H1 (cell line): Measurements from ENCODE around the gene TRIP13. TPM values are rescaled to one million over a fixed set of nuclear protein-coding genes. Genes with fewer than 3 reads are reported as not detected.
A peak's percentile ranks its signal among the peaks of the same experiment; 100 is the strongest.

Experiments
- CTCF ChIA-PET: fragments of 300-600 bp; sonication (Branson Sonifier 250); formaldehyde crosslinking; loops from one replicate; lab custom pipeline; 2021; ENCODE audit not compliant: partially characterized antibody; lab: Charles Lee
- POLR2A ChIA-PET: fragments of 300-600 bp; sonication (Branson Sonifier 250); formaldehyde crosslinking; loops from one replicate; lab custom pipeline; 2021; ENCODE audit warnings: inconsistent platforms; ENCODE audit not compliant: partially characterized antibody; lab: Charles Lee
- DNase-seq, 2 experiments: peaks; one replicate each; pipeline versions ENCODE4 v3.0.0 to v3.0.0-alpha.2; 2010 to 2022; ENCODE audit warnings: low spot score in 2 of 2, low read depth in 1 of 2, mixed read lengths in 1 of 2
- FAIRE-seq: peaks from 2 replicates; lab custom pipeline; 2011; peaks lifted over from hg19 to GRCh38; lab: Jason Lieb, UNC
- H2AFZ ChIP-seq: 2 replicates; pipeline ENCODE4 v1.8.1; 2012; ENCODE audit warnings: low read length, inconsistent platforms
- H2AK5ac ChIP-seq: 2 replicates; pipeline ENCODE4 v1.6.1; 2013; ENCODE audit warnings: low read depth, low read length
- H2BK120ac ChIP-seq: replicated peaks from 2 replicates; pipeline ENCODE3; 2013; ENCODE audit warnings: low read depth, low read length, inconsistent platforms
- H2BK12ac ChIP-seq: 2 replicates; pipeline ENCODE4 v1.6.1; 2013; ENCODE audit warnings: low read depth, low read length
- H2BK15ac ChIP-seq: 2 replicates; pipeline ENCODE4 v1.6.1; 2013; ENCODE audit warnings: low read length
- H2BK20ac ChIP-seq: 2 replicates; pipeline ENCODE4 v1.6.1; 2013; ENCODE audit warnings: low read length
- H2BK5ac ChIP-seq: 2 replicates; pipeline ENCODE4 v1.6.1; 2013; ENCODE audit warnings: low read depth, low read length
- H3K14ac ChIP-seq: 2 replicates; pipeline ENCODE4 v1.6.1; 2013; ENCODE audit warnings: inconsistent platforms; ENCODE audit not compliant: insufficient read length
- H3K18ac ChIP-seq: 2 replicates; pipeline ENCODE4 v1.6.1; 2013; ENCODE audit warnings: low read length; ENCODE audit errors: extremely low read depth
- H3K23ac ChIP-seq: 2 replicates; pipeline ENCODE4 v1.6.1; 2013; ENCODE audit warnings: inconsistent platforms; ENCODE audit not compliant: insufficient read length
- H3K23me2 ChIP-seq: 2 replicates; pipeline ENCODE4 v1.6.1; 2013; ENCODE audit warnings: low read depth, low read length
- H3K27ac ChIP-seq: 2 replicates; pipeline ENCODE4 v1.6.1; 2011; ENCODE audit warnings: low read depth, low read length, inconsistent platforms
- H3K27me3 ChIP-seq, 4 experiments: replicated peaks in 1 of 4; 1 replicate in 1 of 4; 2 replicates in 3 of 4; pipeline versions ENCODE4 v1.6.1 to v1.8.1; 2011 to 2013; ENCODE audit warnings: low read length in 3 of 4, mild to moderate bottlenecking in 3 of 4, inconsistent platforms in 2 of 4, mixed read lengths in 2 of 4, moderate library complexity in 1 of 4; ENCODE audit not compliant: control insufficient read depth in 3 of 4, insufficient read depth in 3 of 4; ENCODE audit errors: extremely low read depth in 1 of 4
- H3K36me3 ChIP-seq, 4 experiments: 2 replicates each; pipeline versions ENCODE4 v1.6.1 to v1.8.1; 2011 to 2013; ENCODE audit warnings: mild to moderate bottlenecking in 4 of 4, low read length in 3 of 4, moderate library complexity in 2 of 4, control low read depth in 1 of 4, inconsistent platforms in 1 of 4; ENCODE audit not compliant: insufficient read depth in 4 of 4, control insufficient read depth in 2 of 4
- H3K4ac ChIP-seq: replicated peaks from 2 replicates; pipeline ENCODE3; 2013; ENCODE audit warnings: low read length, low read depth, mixed read lengths, inconsistent platforms; ENCODE audit not compliant: insufficient read length
- H3K4me1 ChIP-seq, 4 experiments: replicated peaks in 1 of 4; 1 replicate in 1 of 4; 2 replicates in 3 of 4; pipeline versions ENCODE4 v1.6.1 to v1.8.1; 2011 to 2013; ENCODE audit warnings: low read length in 3 of 4, inconsistent platforms in 2 of 4, mixed read lengths in 1 of 4; ENCODE audit not compliant: insufficient read depth in 4 of 4, control insufficient read depth in 3 of 4
- H3K4me2 ChIP-seq, 2 experiments: 2 replicates each; pipeline versions ENCODE4 v1.6.1 to v1.8.1; 2011 to 2013; ENCODE audit warnings: low read depth in 2 of 2, low read length in 2 of 2, control low read depth in 1 of 2, inconsistent platforms in 1 of 2, mild to moderate bottlenecking in 1 of 2; ENCODE audit not compliant: insufficient read depth in 1 of 2
- H3K4me3 ChIP-seq, 4 experiments: fragments of 200-600, 300-600 bp in 1 of 4; sonication (generic), shearing (Covaris generic), sonication (Bioruptor Twin) in 1 of 4; 2 replicates each; pipeline versions ENCODE4 v1.5.1 to v1.8.1; 2011 to 2016; ENCODE audit warnings: low read length in 4 of 4, low read depth in 3 of 4, control low read depth in 2 of 4, inconsistent platforms in 2 of 4, mild to moderate bottlenecking in 2 of 4, mixed read lengths in 1 of 4, moderate library complexity in 1 of 4; ENCODE audit not compliant: insufficient read depth in 2 of 4; ENCODE audit errors: extremely low read depth in 1 of 4
- H3K56ac ChIP-seq: replicated peaks from 2 replicates; pipeline ENCODE3; 2013; ENCODE audit warnings: low read depth, mild to moderate bottlenecking, mixed read lengths, low read length, inconsistent platforms; ENCODE audit not compliant: insufficient read length
- H3K79me1 ChIP-seq: 2 replicates; pipeline ENCODE4 v1.6.1; 2013; ENCODE audit warnings: low read depth, low read length, control low read depth
- H3K79me2 ChIP-seq, 2 experiments: 2 replicates each; pipeline versions ENCODE4 v1.6.1 to v1.8.1; 2012 to 2013; ENCODE audit warnings: low read length in 2 of 2, mild to moderate bottlenecking in 2 of 2, inconsistent platforms in 1 of 2; ENCODE audit not compliant: insufficient read depth in 2 of 2, control insufficient read depth in 1 of 2
- H3K9ac ChIP-seq, 4 experiments: replicated peaks in 1 of 4; 1 replicate in 1 of 4; 2 replicates in 3 of 4; pipeline versions ENCODE4 v1.6.1 to v1.8.1; 2011 to 2013; ENCODE audit warnings: low read depth in 3 of 4, low read length in 3 of 4, control low read depth in 2 of 4, mild to moderate bottlenecking in 2 of 4, moderate library complexity in 2 of 4, inconsistent platforms in 1 of 4; ENCODE audit errors: extremely low read depth in 1 of 4
- H3K9me3 ChIP-seq, 2 experiments: 2 replicates each; pipeline versions ENCODE4 v1.6.1 to v1.8.1; 2012 to 2013; ENCODE audit warnings: mild to moderate bottlenecking in 2 of 2, moderate library complexity in 2 of 2, control low read depth in 1 of 2, inconsistent platforms in 1 of 2, low read depth in 1 of 2, low read length in 1 of 2, mixed read lengths in 1 of 2; ENCODE audit not compliant: insufficient read depth in 2 of 2
- H4K20me1 ChIP-seq, 2 experiments: replicated peaks in 1 of 2; 2 replicates each; pipeline versions ENCODE3 to v1.8.1; 2011 to 2013; ENCODE audit warnings: inconsistent platforms in 2 of 2, low read length in 2 of 2, mild to moderate bottlenecking in 1 of 2; ENCODE audit not compliant: insufficient read depth in 2 of 2, control insufficient read depth in 1 of 2
- H4K5ac ChIP-seq: 2 replicates; pipeline ENCODE4 v1.6.1; 2013; ENCODE audit warnings: low read length, low read depth, mixed read lengths, inconsistent platforms; ENCODE audit not compliant: insufficient read length
- H4K8ac ChIP-seq: 2 replicates; pipeline ENCODE4 v1.8.0; 2013; ENCODE audit warnings: mild to moderate bottlenecking, moderate library complexity, low read length, inconsistent platforms; ENCODE audit not compliant: insufficient read depth; ENCODE audit errors: extremely low read depth
- H4K91ac ChIP-seq: replicated peaks from 2 replicates; pipeline ENCODE3; 2013; ENCODE audit warnings: low read length, mixed read lengths, inconsistent platforms; ENCODE audit not compliant: insufficient read length
- HDAC6 ChIP-seq: IDR thresholded peaks from one replicate; pipeline ENCODE4 v1.7.1; 2012; ENCODE audit warnings: low read depth, mild to moderate bottlenecking, inconsistent platforms, low read length, moderate library complexity
- JUN ChIP-seq: IDR thresholded peaks from 2 replicates; pipeline ENCODE4 v1.6.1; 2011; ENCODE audit warnings: low read depth, mild to moderate bottlenecking, improper control_type of control experiment, low read length
- POLR2AphosphoS5 ChIP-seq: IDR thresholded peaks from 2 replicates; pipeline ENCODE4 v1.6.1; 2011; ENCODE audit warnings: low read depth, low read length
- RAD21 ChIP-seq, 2 experiments: IDR thresholded peaks in 1 of 2; conservative IDR thresholded peaks in 1 of 2; 2 replicates each; pipeline ENCODE4 v1.6.1; 2011; ENCODE audit warnings: low read depth in 2 of 2, low read length in 2 of 2, improper control_type of control experiment in 1 of 2, inconsistent platforms in 1 of 2, mild to moderate bottlenecking in 1 of 2, moderate library complexity in 1 of 2
- RBBP5 ChIP-seq: IDR thresholded peaks from 2 replicates; pipeline ENCODE4 v1.7.1; 2012; ENCODE audit warnings: low read depth, mild to moderate bottlenecking, inconsistent platforms, low read length, moderate library complexity, borderline replicate concordance
- RNF2 ChIP-seq: fragments of 200-900, 300-1000 bp; sonication (generic); IDR thresholded peaks from 2 replicates; pipeline ENCODE4 v1.7.1; 2016; ENCODE audit warnings: borderline replicate concordance, low read depth, mild to moderate bottlenecking, antibody characterized with exemption, low read length; ENCODE audit not compliant: poor library complexity, severe bottlenecking; ENCODE audit errors: missing control alignments
- SIRT6 ChIP-seq: IDR thresholded peaks from one replicate; pipeline ENCODE4 v1.7.1; 2012; ENCODE audit warnings: low read length, inconsistent platforms
- TCF12 ChIP-seq: IDR thresholded peaks from 2 replicates; pipeline ENCODE4 v1.6.1; 2011; ENCODE audit warnings: low read depth, mild to moderate bottlenecking, low read length
- WGBS, 2 experiments: shearing (Covaris generic) in 1 of 2; methylation state at CpG; one replicate each; pipeline versions ENCODE4 v1.1.6 to v1.1.7; 2013 to 2015; ENCODE audit warnings: low lambda C conversion rate in 2 of 2, mixed read lengths in 2 of 2, inconsistent platforms in 1 of 2, low coverage in 1 of 2, missing lambda C conversion rate in 1 of 2; ENCODE audit not compliant: insufficient replicate concordance in 2 of 2, insufficient coverage in 1 of 2, insufficient read length in 1 of 2; ENCODE audit errors: extremely low coverage in 1 of 2, missing lambda C conversion rate in 1 of 2; 5-methylcytosine and 5-hydroxymethylcytosine counted together
- polyA plus RNA-seq, 7 experiments: library from polyadenylated mRNA; depleted of rRNA in 3 of 7; stranded (reverse) in 5 of 7; unstranded in 2 of 7; fragments of >200 nt in 5 of 7; fragments of 200-250 nt in 2 of 7; gene quantifications; 1 replicate in 5 of 7; 2 replicates in 1 of 7; 4 replicates in 1 of 7; pipeline versions ENCODE4 v1.2.1 to v1.2.3, GENCODE V29; 2011 to 2013; ENCODE audit warnings: missing spikeins in 2 of 7, mixed read lengths in 2 of 7
- total RNA-seq: library from RNA; stranded (reverse); fragmentation: NEBNext Ultra II Directional; extraction: Animal tissue kit (Norgen Biotek cat#: 25700); gene quantifications from 2 replicates; pipeline ENCODE4 v1.2.1, GENCODE V29; 2021

Gene TRIP13
- total and polyA plus RNA-seq, 2 of the 8 experiments (the other 6 are each of a cell fraction or from before 2014, with no cell fraction given), result 20.0 to 39.2 TPM

DNA sequence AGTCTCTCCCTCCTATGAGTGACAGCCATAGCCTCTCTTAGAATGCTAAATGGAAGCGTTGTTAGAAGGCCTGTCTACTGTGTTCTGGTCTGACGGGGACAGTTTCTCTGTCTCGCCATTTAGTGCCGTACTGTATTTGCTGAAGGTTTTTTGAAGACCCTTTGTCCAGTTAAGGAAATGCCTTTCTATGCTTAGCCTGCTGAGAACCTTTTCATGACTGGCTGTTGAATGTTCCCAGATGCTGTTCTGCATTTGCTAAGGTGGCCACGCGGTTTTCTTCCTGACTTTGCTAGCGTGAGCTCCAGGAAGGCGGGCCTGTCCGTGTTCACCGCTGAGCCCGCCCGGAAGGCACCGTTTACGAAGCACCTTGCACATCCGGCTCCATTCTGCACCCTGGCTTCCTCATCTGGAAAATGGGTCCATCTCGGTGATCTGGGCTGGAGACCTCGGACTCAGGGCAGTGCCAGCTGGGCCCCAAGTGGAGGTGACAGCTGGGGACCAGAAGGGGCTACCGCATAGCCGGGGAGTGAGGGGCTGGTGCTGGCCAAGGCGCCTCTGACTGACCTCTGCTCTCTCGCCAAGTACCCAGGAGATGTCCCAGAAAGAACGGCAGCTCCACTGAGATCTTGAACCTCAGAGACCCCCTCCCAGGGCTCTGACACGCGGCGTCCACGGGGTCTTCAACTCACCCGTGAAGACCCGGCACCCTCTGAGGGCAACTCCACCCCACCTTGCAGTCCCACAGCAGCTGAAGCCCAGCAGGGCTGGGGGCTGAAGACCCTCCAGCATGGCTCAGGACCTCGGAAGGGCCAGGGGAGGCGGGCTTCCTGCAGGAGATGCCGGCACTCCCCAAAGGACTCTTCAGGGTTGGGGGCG is 63.4 kb downstream of the TRIP13 start:
- Histone ChIP-seq H3K4me1 (no peaks in the 10 kb centered on the region), H2BK15ac (no peak overlapping the region), H4K20me1 (no peaks in the 10 kb centered on the region), H2BK20ac (no peak overlapping the region), H3K9me3 (no peaks in the 10 kb centered on the region), H4K91ac (no peak overlapping the region), H4K8ac (peak overlapping the region; percentile 43; the same call in 1 of the 2 replicates), H2AFZ (no peak overlapping the region), H3K79me1 (no peaks in the 10 kb centered on the region), H3K23me2 (no peaks in the 10 kb centered on the region), H3K56ac (no peak overlapping the region), H3K14ac (no peak overlapping the region), H3K9ac (no peak overlapping the region), H2BK12ac (0 out of 2 replicates have a peak overlapping the region, but pooled peaks have one; percentile 39), H3K79me2 (no peaks in the 10 kb centered on the region), H2BK5ac (no peak overlapping the region), H3K18ac (no peak overlapping the region), H3K27me3 (no peaks in the 10 kb centered on the region), H3K4ac (no peak overlapping the region), H3K27ac (no peak overlapping the region), H2BK120ac (no peak overlapping the region), H3K4me3 (no peak overlapping the region), H3K23ac (no peak overlapping the region), H2AK5ac (no peak overlapping the region), H4K5ac (no peak overlapping the region), H3K36me3 (no peaks in the 10 kb centered on the region), H3K4me2 (no peak overlapping the region; a peak in 1 of 4 replicates)
- ChIA-PET CTCF (interaction anchor here (0.9 to 2.4 kb wide), 9 partner anchors 7 to 211 kb away, joined by 3 to 13 read pairs (median 3); no protein-coding TSS in a partner anchor), POLR2A (no interaction called here)
- FAIRE-seq (no peak), DNase-seq (peak in 1 of 2 experiments; percentile 40)
- WGBS, 2 experiments, result 93% methylated on average over 31 of the region's 32 CpGs; no CpG with 5 or more reads in 1 of the 2 experiments
- TF ChIP-seq POLR2AphosphoS5 (no peak), RNF2 (no peak), RBBP5 (no peak), TCF12 (no peak), HDAC6 (no peak), SIRT6 (no peak), JUN (no peak), RAD21 (IDR thresholded peaks at IDR 0.05 in 1 of 2, conservative IDR thresholded peaks at IDR 0.05 in 1 of 2; ENCODE audit: low read depth in 2 of 2, low read length in 2 of 2) (no peak)
